Ovary (tissue), 3 donors: ENCODE measurements around the gene WIPF1.

Experiments used
- CTCF ChIP-seq, 3 donors: fragments of 450-650 bp in 2 of 3; fragments of 200-600 bp in 1 of 3; IDR thresholded peaks; one replicate each; pipeline versions ENCODE4 v1.5.1 to v1.8.0; 2016 to 2022; ENCODE audit warnings: antibody characterized with exemption in 3 of 3, mild to moderate bottlenecking in 1 of 3
- EP300 ChIP-seq: sonication (generic); formaldehyde crosslinking; IDR thresholded peaks from one replicate; pipeline ENCODE4 v1.6.1; 2017; ENCODE audit warnings: antibody characterized with exemption
- donor health status: DM: no; HTN: no; CAD: no.

DNA sequence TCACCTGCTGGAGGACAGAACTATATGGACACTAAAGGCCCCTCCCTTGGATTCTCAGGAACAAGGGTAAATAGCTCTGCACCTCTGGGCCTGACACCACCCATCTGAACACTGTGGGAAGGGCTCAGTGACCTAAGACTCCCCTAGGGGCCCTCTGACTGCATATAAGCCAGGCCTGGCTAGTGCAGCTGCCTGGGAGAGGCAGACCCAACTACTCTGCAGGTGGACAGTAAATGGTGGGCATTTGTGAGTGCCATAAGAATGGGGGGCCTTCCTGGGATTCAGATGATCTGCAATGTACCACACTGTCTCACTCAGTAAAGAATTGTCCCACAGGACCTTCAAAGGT is 11.2 kb upstream of the WIPF1 start:
- TF ChIP-seq EP300 (no peak), CTCF (IDR thresholded peaks at IDR 0.05) (no peak)
